Colonic mucosa (tissue), 2 donors: ENCODE data around the gene IL1R1. TPM values are rescaled to one million over a fixed set of nuclear protein-coding genes. Genes with fewer than 3 reads are reported as not detected.

Experiments
- total RNA-seq, 2 donors: library from RNA; stranded (reverse); fragmentation: NEBNext Ultra II Directional in 1 of 2; extraction: Animal tissue kit (Norgen Biotek cat#: 25700) in 1 of 2; gene quantifications; one replicate each; pipeline ENCODE4 v1.2.1, GENCODE V29; 2021
- donor health status: DM: no; HTN: no; CAD: no.
- donor health status: DM: no; HTN: no; CAD: no.

Gene IL1R1
- total RNA-seq, 2 donors from 2014 or later = 13.9 to 23.9 TPM

Other genes starting within 250 kb of the IL1R1 start
- 100 to 1,000 TPM in 1 of 2 donors, 10 to 100 TPM in 1; 50.1 to 152 TPM for gene IL1R2, start 150.8 kb upstream of the IL1R1 start, total RNA-seq
- gene IL1RL2, start 44.3 kb downstream of the IL1R1 start, total RNA-seq = 1 to 10 TPM; 1.9 to 2.8 TPM
- gene IL1RL1, start 168.8 kb downstream of the IL1R1 start, total RNA-seq = 1 to 10 TPM; 1.2 to 2.1 TPM
- 1 to 10 TPM; 1.1 to 3.0 TPM for gene IL18R1, start 213.1 kb downstream of the IL1R1 start, total RNA-seq